Astrocyte of the hippocampus (primary cell): Measurements from ENCODE around the gene EML6.
A peak's percentile ranks its signal among the peaks of the same experiment; 100 is the strongest.
"Not testable (repeated sequence)": the region's sequence is repeated elsewhere in the genome, so short reads cannot be mapped to it uniquely, and the experiment has no call there.

Experiments
- DNase-seq: peaks from one replicate; pipeline ENCODE4 v3.0.0; 2011; ENCODE audit warnings: low read depth, low spot score

The EML6 gene

GRCh38 chr2:54723131-54723995, at the start of gene EML6:
TSS of gene EML6 (plus strand) at chr2:54723662. CDS start at chr2:54725062, 1,400 bp downstream.
- peak; percentile 100 for DNase-seq

GRCh38 chr2:54675281-54675680, 48.2 kb upstream of the EML6 start:
- no peak for DNase-seq

DNA sequence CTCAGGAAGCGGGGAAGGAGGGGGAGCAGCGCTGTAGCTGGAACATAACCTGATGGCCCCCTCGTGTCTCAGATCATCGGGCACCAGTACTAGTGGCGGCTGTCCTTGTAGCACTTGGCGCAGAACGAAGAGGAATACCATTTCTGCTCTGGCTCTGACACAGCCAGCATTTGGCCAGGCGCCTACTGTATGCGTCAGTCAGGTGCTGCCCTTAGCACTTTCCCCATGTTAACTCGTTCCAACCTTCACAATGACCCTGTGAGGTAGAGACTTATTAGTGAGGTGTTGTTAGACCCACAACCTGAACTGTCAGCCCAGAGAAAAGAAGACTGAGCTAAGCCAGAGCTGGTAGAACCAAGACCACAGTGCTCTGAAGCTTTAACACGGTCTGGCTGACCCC, 47.7 kb upstream of the EML6 start:
- DNase-seq, result peak; percentile 17

DNA sequence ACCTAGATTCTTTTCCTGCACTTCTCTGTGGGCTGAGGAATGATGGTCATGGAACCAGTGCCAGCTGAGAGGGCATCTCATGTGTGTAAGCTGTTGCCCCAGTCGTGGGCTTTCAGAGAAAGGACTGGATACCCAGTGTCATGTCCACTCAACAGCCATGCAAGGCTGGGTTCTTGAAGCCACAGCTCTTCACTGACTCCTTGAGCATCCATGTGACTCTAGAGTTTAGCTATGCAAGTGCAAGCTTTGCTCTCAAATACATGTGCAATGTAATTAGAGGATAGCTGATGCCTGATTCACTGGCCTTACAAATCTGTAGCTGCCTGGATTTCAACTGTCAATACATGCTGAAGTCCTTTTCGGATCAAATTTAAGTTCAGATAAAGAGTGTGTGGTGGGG, 46.8 kb upstream of the EML6 start:
- DNase-seq, result peak; percentile 35

- DNase-seq, result no peak
Measured at GRCh38 chr2:54677476-54678265, 45.8 kb upstream of the EML6 start.

- no peak for DNase-seq
Measured at GRCh38 chr2:54678719-54679118, 44.7 kb upstream of the EML6 start.

- DNase-seq, result peak; percentile 75
Measured at GRCh38 chr2:54680397-54681041, 42.9 kb upstream of the EML6 start.

DNA sequence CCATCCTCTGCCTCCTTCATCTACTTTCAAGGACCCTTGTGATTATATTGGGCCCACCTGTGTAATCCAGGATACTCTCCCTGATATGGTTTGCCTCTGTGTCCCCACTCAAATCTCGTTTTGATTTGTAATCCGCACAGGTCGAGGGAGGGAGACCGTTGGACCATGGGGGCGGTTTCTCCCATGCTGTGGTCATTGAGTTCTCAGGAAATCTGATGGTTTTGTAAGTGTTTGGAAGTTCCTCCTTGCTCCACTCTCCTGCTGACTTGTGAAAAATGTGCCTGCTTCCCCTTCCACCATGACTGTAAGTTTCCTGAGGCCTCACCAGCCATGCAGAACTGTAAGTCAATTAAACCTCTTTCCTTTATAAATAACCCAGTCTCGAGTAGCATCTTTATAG, 42.0 kb upstream of the EML6 start:
- no peak for DNase-seq

GRCh38 chr2:54683596-54683995, 39.9 kb upstream of the EML6 start:
- no peak for DNase-seq

DNA sequence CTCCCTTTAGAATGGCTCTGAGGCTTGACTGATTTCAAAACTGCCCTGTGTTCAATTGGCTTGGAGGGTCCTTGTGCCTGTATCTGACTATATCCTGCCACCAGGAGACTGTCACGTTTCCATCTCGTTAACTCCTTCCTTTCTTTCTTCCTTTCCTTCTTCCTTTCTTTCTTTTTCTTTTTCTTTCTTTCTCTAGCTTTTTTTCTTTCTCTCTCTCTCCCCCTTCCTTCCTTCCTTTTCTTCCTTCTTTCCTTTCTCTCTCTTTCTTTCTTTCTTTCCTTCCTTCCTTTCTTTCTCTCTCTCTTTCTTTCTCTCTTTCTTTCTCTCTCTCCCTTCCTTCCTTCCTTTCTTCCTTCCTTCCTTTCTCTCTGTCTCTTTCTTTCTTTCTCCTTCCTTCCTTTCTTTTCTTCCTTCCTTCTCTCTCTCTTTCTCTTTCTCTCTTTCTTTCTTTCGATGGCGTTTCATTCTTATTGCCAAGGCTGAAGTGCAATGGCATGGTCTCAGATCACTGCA, 38.1 kb upstream of the EML6 start:
- no peak for DNase-seq

DNA sequence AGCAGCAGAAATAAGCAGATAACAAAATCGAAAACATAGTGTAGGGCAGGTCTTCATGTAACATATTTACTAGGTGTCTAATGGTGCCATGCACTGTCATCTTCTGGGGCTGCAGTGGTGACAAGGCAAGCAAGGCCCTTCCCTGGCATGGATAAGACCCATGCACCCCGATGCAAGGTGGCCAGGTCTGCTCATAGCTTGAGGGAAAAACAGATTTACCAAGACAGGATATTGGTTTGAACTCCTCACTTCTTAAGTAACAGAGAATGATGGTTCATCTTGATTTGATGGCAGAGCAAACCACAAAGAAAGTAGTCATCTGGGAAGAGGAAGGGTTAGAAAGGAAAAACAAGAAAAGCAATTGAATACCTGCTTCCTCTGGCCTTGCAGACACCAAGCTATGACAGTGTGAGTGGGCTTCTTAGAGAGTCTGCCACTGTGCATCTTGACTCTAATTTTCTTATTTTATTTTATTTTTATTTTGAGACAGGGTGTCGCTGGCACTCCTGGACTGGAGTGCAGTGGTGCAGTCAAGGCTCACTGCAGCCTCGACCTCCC, 35.8 kb upstream of the EML6 start:
- DNase-seq, result no peak

DNA sequence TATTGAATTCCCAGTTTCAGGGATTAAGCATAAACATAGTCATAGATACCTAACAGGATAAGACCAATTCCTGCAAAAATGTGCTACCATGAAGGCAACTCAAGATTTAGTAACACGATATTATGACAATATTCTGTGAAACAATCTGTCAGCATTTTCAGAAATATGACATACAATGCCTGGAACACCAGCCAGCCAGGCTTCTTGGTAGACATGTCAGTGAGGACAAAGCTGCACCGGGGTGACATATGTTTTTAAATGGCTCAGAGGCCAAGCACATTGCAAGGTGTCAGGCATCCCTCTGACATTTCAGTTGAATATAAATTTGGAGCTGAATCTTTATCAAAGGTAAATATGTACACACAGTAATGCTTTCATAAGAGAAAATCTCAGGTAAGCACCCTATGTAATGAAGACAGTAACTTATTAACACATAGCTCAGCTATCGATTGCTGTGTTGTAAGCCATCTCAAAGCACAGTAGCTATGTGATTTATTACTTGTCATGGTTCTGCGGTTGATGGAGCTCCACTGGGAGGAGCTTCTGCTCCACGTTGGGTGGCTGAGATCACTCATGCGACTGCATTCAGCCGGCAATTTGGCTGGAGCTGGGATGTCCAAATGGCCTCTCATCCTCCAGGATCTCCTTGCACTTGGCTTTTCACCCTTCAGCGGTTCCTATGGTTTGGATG, 31.9 kb upstream of the EML6 start:
- no peak for DNase-seq

- DNase-seq, result no peak
Measured at GRCh38 chr2:54692556-54692955, 30.9 kb upstream of the EML6 start.

DNA sequence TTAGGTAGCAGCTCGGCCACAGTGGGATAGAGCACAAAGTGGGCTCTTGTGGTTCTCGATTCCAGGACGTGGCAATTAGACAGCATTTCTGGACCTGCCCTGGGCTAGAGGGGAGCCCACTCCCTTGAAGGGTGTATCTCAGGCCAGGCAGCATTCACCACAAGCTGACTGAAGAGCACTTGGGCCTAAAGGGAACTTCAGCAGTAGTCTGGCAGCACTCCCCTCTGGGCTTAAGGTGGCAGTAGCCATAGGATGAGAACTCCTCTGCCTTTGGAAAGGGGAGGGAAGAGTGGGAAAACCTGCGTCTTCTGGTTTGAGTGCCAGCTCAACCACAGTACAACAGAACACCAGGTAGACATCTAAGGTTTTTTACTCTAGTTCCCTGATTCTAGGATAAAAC, 28.1 kb upstream of the EML6 start:
- no peak for DNase-seq

- DNase-seq, result no peak
Measured at GRCh38 chr2:54697934-54698333, 25.5 kb upstream of the EML6 start.

GRCh38 chr2:54698926-54699325, 24.5 kb upstream of the EML6 start:
- DNase-seq, result not testable (repeated sequence)

DNA sequence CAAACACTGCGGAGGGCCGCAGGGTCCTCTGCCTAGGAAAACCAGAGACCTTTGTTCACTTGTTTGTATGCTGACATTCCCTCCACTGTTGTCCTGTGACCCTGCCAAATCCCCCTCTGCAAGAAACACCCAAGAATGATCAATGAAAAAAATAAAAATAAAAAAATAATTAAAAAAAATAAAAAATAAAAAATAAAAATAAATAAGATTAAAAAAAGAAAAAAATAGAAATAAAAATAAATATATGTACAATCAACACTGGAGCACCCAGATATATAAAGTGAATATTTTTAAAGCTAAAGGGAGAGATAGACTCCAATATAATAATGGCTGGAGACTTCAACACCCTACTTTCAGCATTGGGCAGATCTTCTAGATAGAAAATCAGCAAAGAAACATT, 23.8 kb upstream of the EML6 start:
- no peak for DNase-seq

DNA sequence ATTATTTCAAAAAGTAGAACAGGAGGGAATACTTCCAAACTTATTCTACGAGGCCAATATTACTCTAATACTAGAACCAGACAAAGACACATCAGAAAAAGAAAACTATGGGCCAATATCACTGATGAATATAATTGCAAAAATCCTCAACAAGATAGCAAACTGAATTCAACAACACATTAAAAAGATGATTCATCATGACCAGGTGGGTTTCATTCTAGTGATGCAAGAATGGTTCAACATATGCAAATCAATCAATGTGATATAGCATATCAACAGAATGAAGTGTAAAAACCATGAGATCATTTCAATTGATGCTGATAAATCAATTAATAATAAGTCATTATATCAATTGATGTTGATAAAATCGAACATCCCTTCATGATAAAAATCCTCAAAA, 22.4 kb upstream of the EML6 start:
- DNase-seq, result no peak

DNA sequence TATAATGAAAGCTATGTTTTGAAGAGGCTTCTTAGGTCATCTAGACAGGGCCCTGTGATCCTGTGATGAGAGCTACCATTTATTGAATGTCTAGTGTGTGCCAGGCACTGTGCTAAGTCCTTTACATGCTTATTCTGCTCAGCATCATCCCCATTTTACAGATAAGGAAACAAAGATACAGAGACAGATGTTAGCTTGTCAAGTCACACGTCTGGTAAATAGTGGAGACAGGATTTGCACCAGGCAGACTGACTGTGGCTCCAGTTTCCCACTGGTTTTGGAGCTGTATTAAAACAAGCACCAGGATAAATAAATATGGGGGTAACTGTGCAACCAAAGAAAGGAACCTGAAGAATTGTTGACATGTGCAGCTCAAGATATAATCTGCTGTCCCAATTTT, 19.2 kb upstream of the EML6 start:
- no peak for DNase-seq

GRCh38 chr2:54704688-54705605, 18.5 kb upstream of the EML6 start:
- DNase-seq, result peak; percentile 80
